ENCODE measurements around the gene DMD.

DNA sequence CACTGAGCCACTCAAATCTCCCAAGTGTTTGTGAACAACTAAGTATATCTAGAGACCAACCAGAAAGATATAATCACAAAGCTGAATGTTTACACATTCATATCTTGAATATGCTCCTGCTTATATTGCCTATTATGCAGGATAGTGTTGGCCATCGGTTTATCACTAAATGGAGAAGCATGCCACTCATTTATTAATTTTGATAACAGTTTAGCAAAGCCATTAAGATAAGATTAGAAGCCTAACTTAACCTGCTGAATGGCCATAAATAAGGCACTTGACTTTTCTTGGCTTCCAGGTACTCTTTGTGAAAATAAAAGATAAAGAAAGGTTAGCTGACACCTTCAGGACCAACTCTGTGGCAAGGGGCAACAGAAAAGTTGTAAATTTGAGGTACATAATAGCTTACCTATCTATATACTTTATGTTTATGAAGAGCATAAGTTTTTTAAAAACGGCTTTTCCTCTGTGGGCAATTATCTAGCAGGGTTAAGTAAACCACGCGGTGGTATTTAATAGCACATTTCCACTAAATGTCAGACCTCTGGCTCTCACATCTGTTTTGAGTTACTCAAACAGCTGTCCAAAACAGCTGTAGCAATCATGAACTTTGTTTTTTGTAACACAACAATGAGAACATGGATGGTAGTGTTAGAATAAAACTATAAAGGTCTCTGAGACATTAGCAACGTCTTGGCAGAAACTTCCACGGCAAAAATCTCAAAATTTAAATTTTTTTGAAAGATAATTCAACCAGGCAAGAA lies 2080.7 kb downstream of the DMD start:
- TF ChIP-seq, protein P1, sequence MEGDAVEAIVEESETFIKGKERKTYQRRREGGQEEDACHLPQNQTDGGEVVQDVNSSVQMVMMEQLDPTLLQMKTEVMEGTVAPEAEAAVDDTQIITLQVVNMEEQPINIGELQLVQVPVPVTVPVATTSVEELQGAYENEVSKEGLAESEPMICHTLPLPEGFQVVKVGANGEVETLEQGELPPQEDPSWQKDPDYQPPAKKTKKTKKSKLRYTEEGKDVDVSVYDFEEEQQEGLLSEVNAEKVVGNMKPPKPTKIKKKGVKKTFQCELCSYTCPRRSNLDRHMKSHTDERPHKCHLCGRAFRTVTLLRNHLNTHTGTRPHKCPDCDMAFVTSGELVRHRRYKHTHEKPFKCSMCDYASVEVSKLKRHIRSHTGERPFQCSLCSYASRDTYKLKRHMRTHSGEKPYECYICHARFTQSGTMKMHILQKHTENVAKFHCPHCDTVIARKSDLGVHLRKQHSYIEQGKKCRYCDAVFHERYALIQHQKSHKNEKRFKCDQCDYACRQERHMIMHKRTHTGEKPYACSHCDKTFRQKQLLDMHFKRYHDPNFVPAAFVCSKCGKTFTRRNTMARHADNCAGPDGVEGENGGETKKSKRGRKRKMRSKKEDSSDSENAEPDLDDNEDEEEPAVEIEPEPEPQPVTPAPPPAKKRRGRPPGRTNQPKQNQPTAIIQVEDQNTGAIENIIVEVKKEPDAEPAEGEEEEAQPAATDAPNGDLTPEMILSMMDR (IDR thresholded peaks at IDR 0.05), result no peak
- no peak for TF ChIP-seq EZH2 (IDR thresholded peaks at IDR 0.05; ENCODE audit: borderline replicate concordance, insufficient read depth, low read depth, low read length, poor library complexity, severe bottlenecking)
